H1 (cell line): ENCODE results near the gene GPD1L. TPM values are rescaled to one million over a fixed set of nuclear protein-coding genes. Genes with fewer than 3 reads are reported as not detected.

ENCODE experiments used
- CTCF ChIA-PET: fragments of 300-600 bp; sonication (Branson Sonifier 250); formaldehyde crosslinking; loops from one replicate; lab custom pipeline; 2021; ENCODE audit not compliant: partially characterized antibody; lab: Charles Lee
- POLR2A ChIA-PET: fragments of 300-600 bp; sonication (Branson Sonifier 250); formaldehyde crosslinking; loops from one replicate; lab custom pipeline; 2021; ENCODE audit warnings: inconsistent platforms; ENCODE audit not compliant: partially characterized antibody; lab: Charles Lee
- DNase-seq, 2 experiments: peaks; one replicate each; pipeline versions ENCODE4 v3.0.0 to v3.0.0-alpha.2; 2010 to 2022; ENCODE audit warnings: low spot score in 2 of 2, low read depth in 1 of 2, mixed read lengths in 1 of 2
- FAIRE-seq: peaks from 2 replicates; lab custom pipeline; 2011; peaks lifted over from hg19 to GRCh38; lab: Jason Lieb, UNC
- H2AFZ ChIP-seq: 2 replicates; pipeline ENCODE4 v1.8.1; 2012; ENCODE audit warnings: low read length, inconsistent platforms
- H2AK5ac ChIP-seq: 2 replicates; pipeline ENCODE4 v1.6.1; 2013; ENCODE audit warnings: low read depth, low read length
- H2BK120ac ChIP-seq: replicated peaks from 2 replicates; pipeline ENCODE3; 2013; ENCODE audit warnings: low read depth, low read length, inconsistent platforms
- H2BK12ac ChIP-seq: 2 replicates; pipeline ENCODE4 v1.6.1; 2013; ENCODE audit warnings: low read depth, low read length
- H2BK15ac ChIP-seq: 2 replicates; pipeline ENCODE4 v1.6.1; 2013; ENCODE audit warnings: low read length
- H2BK20ac ChIP-seq: 2 replicates; pipeline ENCODE4 v1.6.1; 2013; ENCODE audit warnings: low read length
- H2BK5ac ChIP-seq: 2 replicates; pipeline ENCODE4 v1.6.1; 2013; ENCODE audit warnings: low read depth, low read length
- H3K14ac ChIP-seq: 2 replicates; pipeline ENCODE4 v1.6.1; 2013; ENCODE audit warnings: inconsistent platforms; ENCODE audit not compliant: insufficient read length
- H3K18ac ChIP-seq: 2 replicates; pipeline ENCODE4 v1.6.1; 2013; ENCODE audit warnings: low read length; ENCODE audit errors: extremely low read depth
- H3K23ac ChIP-seq: 2 replicates; pipeline ENCODE4 v1.6.1; 2013; ENCODE audit warnings: inconsistent platforms; ENCODE audit not compliant: insufficient read length
- H3K23me2 ChIP-seq: 2 replicates; pipeline ENCODE4 v1.6.1; 2013; ENCODE audit warnings: low read depth, low read length
- H3K27ac ChIP-seq: 2 replicates; pipeline ENCODE4 v1.6.1; 2011; ENCODE audit warnings: low read depth, low read length, inconsistent platforms
- H3K27me3 ChIP-seq, 4 experiments: replicated peaks in 1 of 4; 1 replicate in 1 of 4; 2 replicates in 3 of 4; pipeline versions ENCODE4 v1.6.1 to v1.8.1; 2011 to 2013; ENCODE audit warnings: low read length in 3 of 4, mild to moderate bottlenecking in 3 of 4, inconsistent platforms in 2 of 4, mixed read lengths in 2 of 4, moderate library complexity in 1 of 4; ENCODE audit not compliant: control insufficient read depth in 3 of 4, insufficient read depth in 3 of 4; ENCODE audit errors: extremely low read depth in 1 of 4
- H3K36me3 ChIP-seq, 4 experiments: 2 replicates each; pipeline versions ENCODE4 v1.6.1 to v1.8.1; 2011 to 2013; ENCODE audit warnings: mild to moderate bottlenecking in 4 of 4, low read length in 3 of 4, moderate library complexity in 2 of 4, control low read depth in 1 of 4, inconsistent platforms in 1 of 4; ENCODE audit not compliant: insufficient read depth in 4 of 4, control insufficient read depth in 2 of 4
- H3K4ac ChIP-seq: replicated peaks from 2 replicates; pipeline ENCODE3; 2013; ENCODE audit warnings: low read length, low read depth, mixed read lengths, inconsistent platforms; ENCODE audit not compliant: insufficient read length
- H3K4me1 ChIP-seq, 4 experiments: replicated peaks in 1 of 4; 1 replicate in 1 of 4; 2 replicates in 3 of 4; pipeline versions ENCODE4 v1.6.1 to v1.8.1; 2011 to 2013; ENCODE audit warnings: low read length in 3 of 4, inconsistent platforms in 2 of 4, mixed read lengths in 1 of 4; ENCODE audit not compliant: insufficient read depth in 4 of 4, control insufficient read depth in 3 of 4
- H3K4me2 ChIP-seq, 2 experiments: 2 replicates each; pipeline versions ENCODE4 v1.6.1 to v1.8.1; 2011 to 2013; ENCODE audit warnings: low read depth in 2 of 2, low read length in 2 of 2, control low read depth in 1 of 2, inconsistent platforms in 1 of 2, mild to moderate bottlenecking in 1 of 2; ENCODE audit not compliant: insufficient read depth in 1 of 2
- H3K4me3 ChIP-seq, 4 experiments: fragments of 200-600, 300-600 bp in 1 of 4; sonication (generic), shearing (Covaris generic), sonication (Bioruptor Twin) in 1 of 4; 2 replicates each; pipeline versions ENCODE4 v1.5.1 to v1.8.1; 2011 to 2016; ENCODE audit warnings: low read length in 4 of 4, low read depth in 3 of 4, control low read depth in 2 of 4, inconsistent platforms in 2 of 4, mild to moderate bottlenecking in 2 of 4, mixed read lengths in 1 of 4, moderate library complexity in 1 of 4; ENCODE audit not compliant: insufficient read depth in 2 of 4; ENCODE audit errors: extremely low read depth in 1 of 4
- H3K56ac ChIP-seq: replicated peaks from 2 replicates; pipeline ENCODE3; 2013; ENCODE audit warnings: low read depth, mild to moderate bottlenecking, mixed read lengths, low read length, inconsistent platforms; ENCODE audit not compliant: insufficient read length
- H3K79me1 ChIP-seq: 2 replicates; pipeline ENCODE4 v1.6.1; 2013; ENCODE audit warnings: low read depth, low read length, control low read depth
- H3K79me2 ChIP-seq, 2 experiments: 2 replicates each; pipeline versions ENCODE4 v1.6.1 to v1.8.1; 2012 to 2013; ENCODE audit warnings: low read length in 2 of 2, mild to moderate bottlenecking in 2 of 2, inconsistent platforms in 1 of 2; ENCODE audit not compliant: insufficient read depth in 2 of 2, control insufficient read depth in 1 of 2
- H3K9ac ChIP-seq, 4 experiments: replicated peaks in 1 of 4; 1 replicate in 1 of 4; 2 replicates in 3 of 4; pipeline versions ENCODE4 v1.6.1 to v1.8.1; 2011 to 2013; ENCODE audit warnings: low read depth in 3 of 4, low read length in 3 of 4, control low read depth in 2 of 4, mild to moderate bottlenecking in 2 of 4, moderate library complexity in 2 of 4, inconsistent platforms in 1 of 4; ENCODE audit errors: extremely low read depth in 1 of 4
- H3K9me3 ChIP-seq, 2 experiments: 2 replicates each; pipeline versions ENCODE4 v1.6.1 to v1.8.1; 2012 to 2013; ENCODE audit warnings: mild to moderate bottlenecking in 2 of 2, moderate library complexity in 2 of 2, control low read depth in 1 of 2, inconsistent platforms in 1 of 2, low read depth in 1 of 2, low read length in 1 of 2, mixed read lengths in 1 of 2; ENCODE audit not compliant: insufficient read depth in 2 of 2
- H4K20me1 ChIP-seq, 2 experiments: replicated peaks in 1 of 2; 2 replicates each; pipeline versions ENCODE3 to v1.8.1; 2011 to 2013; ENCODE audit warnings: inconsistent platforms in 2 of 2, low read length in 2 of 2, mild to moderate bottlenecking in 1 of 2; ENCODE audit not compliant: insufficient read depth in 2 of 2, control insufficient read depth in 1 of 2
- H4K5ac ChIP-seq: 2 replicates; pipeline ENCODE4 v1.6.1; 2013; ENCODE audit warnings: low read length, low read depth, mixed read lengths, inconsistent platforms; ENCODE audit not compliant: insufficient read length
- H4K8ac ChIP-seq: 2 replicates; pipeline ENCODE4 v1.8.0; 2013; ENCODE audit warnings: mild to moderate bottlenecking, moderate library complexity, low read length, inconsistent platforms; ENCODE audit not compliant: insufficient read depth; ENCODE audit errors: extremely low read depth
- H4K91ac ChIP-seq: replicated peaks from 2 replicates; pipeline ENCODE3; 2013; ENCODE audit warnings: low read length, mixed read lengths, inconsistent platforms; ENCODE audit not compliant: insufficient read length
- CEBPB ChIP-seq: IDR thresholded peaks from 2 replicates; pipeline ENCODE4 v1.6.1; 2012; ENCODE audit warnings: low read depth, low read length
- CTBP2 ChIP-seq: IDR thresholded peaks from 2 replicates; pipeline ENCODE4 v1.7.0; 2011; ENCODE audit warnings: borderline replicate concordance, mild to moderate bottlenecking, moderate library complexity, mixed read lengths, low read length; ENCODE audit not compliant: insufficient read depth, insufficient read length
- EP300 ChIP-seq, 2 experiments: IDR thresholded peaks; 1 replicate in 1 of 2; 2 replicates in 1 of 2; pipeline ENCODE4 v1.6.1; 2011 to 2012; ENCODE audit warnings: low read depth in 2 of 2, low read length in 2 of 2, mild to moderate bottlenecking in 2 of 2, borderline replicate concordance in 1 of 2, inconsistent platforms in 1 of 2, moderate library complexity in 1 of 2
- EZH2 ChIP-seq: fragments of 200-600 bp; sonication (generic); IDR thresholded peaks from 2 replicates; pipeline ENCODE4 v1.7.1; 2012; ENCODE audit warnings: low read depth, mild to moderate bottlenecking, moderate library complexity, low read length, inconsistent platforms; ENCODE audit not compliant: severe bottlenecking
- JUND ChIP-seq: IDR thresholded peaks from 2 replicates; pipeline ENCODE4 v1.6.1; 2011; ENCODE audit warnings: mild to moderate bottlenecking, improper control_type of control experiment, low read length
- NANOG ChIP-seq: IDR thresholded peaks from 2 replicates; pipeline ENCODE4 v1.6.1; 2011; ENCODE audit warnings: low read length, low read depth, mild to moderate bottlenecking, inconsistent platforms; ENCODE audit not compliant: insufficient read depth, poor library complexity, severe bottlenecking
- PHF8 ChIP-seq: fragments of 200-600 bp; sonication (generic); conservative IDR thresholded peaks from 2 replicates; pipeline ENCODE4 v1.7.1; 2012; ENCODE audit warnings: low read depth, mild to moderate bottlenecking, inconsistent platforms, low read length, moderate library complexity
- RXRA ChIP-seq: IDR thresholded peaks from 2 replicates; pipeline ENCODE4 v1.6.1; 2011; ENCODE audit warnings: low read depth, mild to moderate bottlenecking, low read length, moderate library complexity; ENCODE audit not compliant: insufficient read depth
- SP4 ChIP-seq: IDR thresholded peaks from 2 replicates; pipeline ENCODE4 v1.6.1; 2012; ENCODE audit warnings: low read length, inconsistent platforms
- TEAD4 ChIP-seq: IDR thresholded peaks from 2 replicates; pipeline ENCODE4 v1.6.1; 2012; ENCODE audit warnings: low read depth, low read length, inconsistent platforms, mixed read lengths
- USF2 ChIP-seq: IDR thresholded peaks from 2 replicates; pipeline ENCODE4 v1.6.1; 2011; ENCODE audit warnings: low read length, improper control_type of control experiment
- WGBS, 2 experiments: shearing (Covaris generic) in 1 of 2; methylation state at CpG; one replicate each; pipeline versions ENCODE4 v1.1.6 to v1.1.7; 2013 to 2015; ENCODE audit warnings: low lambda C conversion rate in 2 of 2, mixed read lengths in 2 of 2, inconsistent platforms in 1 of 2, low coverage in 1 of 2, missing lambda C conversion rate in 1 of 2; ENCODE audit not compliant: insufficient replicate concordance in 2 of 2, insufficient coverage in 1 of 2, insufficient read length in 1 of 2; ENCODE audit errors: extremely low coverage in 1 of 2, missing lambda C conversion rate in 1 of 2; 5-methylcytosine and 5-hydroxymethylcytosine counted together
- polyA plus RNA-seq, 7 experiments: library from polyadenylated mRNA; depleted of rRNA in 3 of 7; stranded (reverse) in 5 of 7; unstranded in 2 of 7; fragments of >200 nt in 5 of 7; fragments of 200-250 nt in 2 of 7; gene quantifications; 1 replicate in 5 of 7; 2 replicates in 1 of 7; 4 replicates in 1 of 7; pipeline versions ENCODE4 v1.2.1 to v1.2.3, GENCODE V29; 2011 to 2013; ENCODE audit warnings: missing spikeins in 2 of 7, mixed read lengths in 2 of 7
- total RNA-seq: library from RNA; stranded (reverse); fragmentation: NEBNext Ultra II Directional; extraction: Animal tissue kit (Norgen Biotek cat#: 25700); gene quantifications from 2 replicates; pipeline ENCODE4 v1.2.1, GENCODE V29; 2021

GPD1L gene
- total and polyA plus RNA-seq, 2 of the 8 experiments (the other 6 are each of a cell fraction or from before 2014, with no cell fraction given) = 2.4 to 8.4 TPM

GRCh38 chr3:32127219-32127826 is 20.9 kb downstream of the GPD1L start:
- Histone ChIP-seq H3K9me3 (no peaks in the 10 kb centered on the region), H3K27me3 (no peaks in the 10 kb centered on the region), H3K27ac (no peak overlapping the region), H3K14ac (no peak overlapping the region), H3K4me3 (no peak overlapping the region), H4K20me1 (peaks cover 0 to 2% of the 10 kb centered on the region in 2 experiments), H3K9ac (no peak overlapping the region), H3K36me3 (no peaks in the 10 kb centered on the region), H2AFZ (no peak overlapping the region), H2BK15ac (no peak overlapping the region), H3K79me2 (no peaks in the 10 kb centered on the region), H3K4me1 (peaks cover 0 to 3% (median 0%) of the 10 kb centered on the region in 4 experiments; a peak in 1 of 7 replicates), H3K4me2 (no peak overlapping the region), H3K4ac (no peak overlapping the region), H2BK120ac (no peak overlapping the region), H2AK5ac (no peak overlapping the region), H2BK20ac (no peak overlapping the region), H3K23me2 (no peaks in the 10 kb centered on the region), H3K23ac (no peak overlapping the region), H4K91ac (no peak overlapping the region), H3K79me1 (no peaks in the 10 kb centered on the region), H3K56ac (no peak overlapping the region), H3K18ac (no peak overlapping the region), H4K5ac (no peak overlapping the region), H2BK12ac (no peak overlapping the region), H4K8ac (no peak overlapping the region), H2BK5ac (no peak overlapping the region)
- 82% methylated on average over 10 of the region's 10 CpGs; no CpG with 5 or more reads in 1 of the 2 experiments for WGBS, 2 experiments
- CTCF ChIA-PET = no interaction called here
- DNase-seq (no peak), FAIRE-seq (no peak)
- POLR2A ChIA-PET = no interaction called here
- TF ChIP-seq NANOG (no peak), TEAD4 (no peak), SP4 (no peak), PHF8 (no peak), CTBP2 (no peak), USF2 (no peak), JUND (no peak), RXRA (no peak), EP300 (IDR thresholded peaks at IDR 0.05; ENCODE audit: borderline replicate concordance in 1 of 2, low read depth in 2 of 2, low read length in 2 of 2) (no peak), EZH2 (no peak), CEBPB (no peak)
